Fibroblast of lung (primary cell): ENCODE data around the gene NPC1L1.

ENCODE experiments used
- EZH2 ChIP-seq: IDR thresholded peaks from 2 replicates; pipeline ENCODE4 v1.5.1; 2012; ENCODE audit warnings: low read length, control low read depth, mild to moderate bottlenecking; ENCODE audit errors: missing control alignments
- TF ChIP-seq, protein P1 (sequence below), 2 donors: IDR thresholded peaks in 1 of 2; conservative IDR thresholded peaks in 1 of 2; 1 replicate in 1 of 2; 2 replicates in 1 of 2; pipeline ENCODE4 v1.5.1; 2011 to 2012; ENCODE audit warnings: low read length in 2 of 2, control low read depth in 1 of 2, inconsistent platforms in 1 of 2, low read depth in 1 of 2, mild to moderate bottlenecking in 1 of 2

DNA sequence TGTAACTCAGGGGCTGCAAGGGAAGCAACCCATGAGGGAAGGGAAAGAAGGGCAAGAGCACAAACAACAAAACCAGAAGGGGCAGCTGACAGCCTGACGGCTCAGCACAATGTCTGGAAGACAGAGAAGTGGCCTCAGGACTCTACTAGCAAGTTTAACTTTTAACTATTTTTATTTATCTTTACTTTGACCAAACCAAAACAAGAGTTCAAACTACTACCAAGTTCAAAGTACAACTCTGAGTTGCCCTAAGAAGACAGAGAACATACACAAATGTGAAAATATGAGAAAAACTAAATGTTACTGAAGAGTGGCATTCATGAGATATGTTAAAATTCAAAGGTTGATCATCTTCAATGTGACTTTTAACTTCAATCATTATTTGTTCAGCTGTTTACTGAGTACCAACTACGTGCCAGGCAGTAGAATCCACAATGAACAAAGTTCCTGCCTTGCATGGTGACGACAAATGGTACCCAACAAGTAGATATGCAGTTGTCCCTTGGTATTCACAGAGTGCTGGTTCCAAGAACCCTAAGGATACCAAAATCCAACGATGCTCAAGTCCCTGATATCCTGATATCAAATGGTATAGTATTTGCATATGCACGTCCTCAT lies 70.4 kb downstream of the NPC1L1 start:
- TF ChIP-seq, protein P1, sequence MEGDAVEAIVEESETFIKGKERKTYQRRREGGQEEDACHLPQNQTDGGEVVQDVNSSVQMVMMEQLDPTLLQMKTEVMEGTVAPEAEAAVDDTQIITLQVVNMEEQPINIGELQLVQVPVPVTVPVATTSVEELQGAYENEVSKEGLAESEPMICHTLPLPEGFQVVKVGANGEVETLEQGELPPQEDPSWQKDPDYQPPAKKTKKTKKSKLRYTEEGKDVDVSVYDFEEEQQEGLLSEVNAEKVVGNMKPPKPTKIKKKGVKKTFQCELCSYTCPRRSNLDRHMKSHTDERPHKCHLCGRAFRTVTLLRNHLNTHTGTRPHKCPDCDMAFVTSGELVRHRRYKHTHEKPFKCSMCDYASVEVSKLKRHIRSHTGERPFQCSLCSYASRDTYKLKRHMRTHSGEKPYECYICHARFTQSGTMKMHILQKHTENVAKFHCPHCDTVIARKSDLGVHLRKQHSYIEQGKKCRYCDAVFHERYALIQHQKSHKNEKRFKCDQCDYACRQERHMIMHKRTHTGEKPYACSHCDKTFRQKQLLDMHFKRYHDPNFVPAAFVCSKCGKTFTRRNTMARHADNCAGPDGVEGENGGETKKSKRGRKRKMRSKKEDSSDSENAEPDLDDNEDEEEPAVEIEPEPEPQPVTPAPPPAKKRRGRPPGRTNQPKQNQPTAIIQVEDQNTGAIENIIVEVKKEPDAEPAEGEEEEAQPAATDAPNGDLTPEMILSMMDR (conservative IDR thresholded peaks at IDR 0.05 in 1 of 2, IDR thresholded peaks at IDR 0.05 in 1 of 2; ENCODE audit: low read depth in 1 of 2, low read length in 2 of 2) = no peak
- no peak for TF ChIP-seq EZH2
